DMS114 treated with DMSO at 0.1 percent for 48 hours (cell line): ENCODE data around the gene TMEM225B.
"Not testable (repeated sequence)": the region's sequence is repeated elsewhere in the genome, so short reads cannot be mapped to it uniquely, and the experiment has no call there.

Experiments used
- DNase-seq: peaks from one replicate; lab custom pipeline; 2025; ENCODE audit not compliant: unreplicated experiment; lab: John Stamatoyannopoulos, UW

TMEM225B gene

DNA sequence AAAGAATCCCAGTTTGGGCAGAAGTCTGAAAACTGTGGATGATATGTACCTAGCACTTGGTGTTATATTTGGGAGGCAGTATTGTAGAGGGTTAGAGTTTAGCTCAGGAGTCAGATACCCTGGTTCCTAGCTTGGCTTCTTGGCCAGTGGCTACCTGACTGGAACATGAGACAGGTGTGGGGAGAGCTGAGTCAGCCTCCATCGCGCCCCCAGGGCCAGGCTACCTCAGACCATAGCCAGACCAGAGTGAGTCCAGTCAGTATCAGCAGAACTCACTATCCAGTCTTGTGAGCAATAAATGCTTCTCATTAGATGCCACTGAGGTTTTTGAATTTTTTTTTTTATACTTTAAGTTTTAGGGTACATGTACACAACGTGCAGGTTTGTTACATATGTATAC, 55.7 kb downstream of the TMEM225B start:
- no peak for DNase-seq

DNA sequence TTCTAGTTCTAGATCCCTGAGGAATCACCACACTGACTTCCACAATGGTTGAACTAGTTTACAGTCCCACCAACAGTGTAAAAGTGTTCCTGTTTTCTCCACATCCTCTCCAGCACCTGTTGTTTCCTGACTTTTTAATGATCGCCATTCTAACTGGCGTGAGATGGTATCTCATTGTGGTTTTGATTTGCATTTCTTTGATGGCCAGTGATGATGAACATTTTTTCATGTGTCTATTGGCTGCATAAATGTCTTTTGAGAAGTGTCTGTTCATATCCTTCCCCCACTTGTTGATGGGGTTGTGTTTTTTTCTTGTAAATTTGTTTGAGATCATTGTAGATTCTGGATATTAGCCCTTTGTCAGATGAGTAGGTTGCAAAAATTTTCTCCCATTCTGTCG, 56.6 kb downstream of the TMEM225B start:
- not testable (repeated sequence) for DNase-seq

GRCh38 chr7:99657879-99658278, 59.8 kb downstream of the TMEM225B start:
- not testable (repeated sequence) for DNase-seq
